CD4-positive, alpha-beta T cell treated with Interferon alpha-2 for 1 hour (primary cell): ENCODE results near the gene FAM151B.
A peak's percentile ranks its signal among the peaks of the same experiment; 100 is the strongest.
"Not testable (repeated sequence)": the region's sequence is repeated elsewhere in the genome, so short reads cannot be mapped to it uniquely, and the experiment has no call there.

Experiments
- DNase-seq, 2 donors: peaks; one replicate each; pipeline ENCODE4 v3.0.0-alpha.2; 2020 to 2022

FAM151B gene, protein sequence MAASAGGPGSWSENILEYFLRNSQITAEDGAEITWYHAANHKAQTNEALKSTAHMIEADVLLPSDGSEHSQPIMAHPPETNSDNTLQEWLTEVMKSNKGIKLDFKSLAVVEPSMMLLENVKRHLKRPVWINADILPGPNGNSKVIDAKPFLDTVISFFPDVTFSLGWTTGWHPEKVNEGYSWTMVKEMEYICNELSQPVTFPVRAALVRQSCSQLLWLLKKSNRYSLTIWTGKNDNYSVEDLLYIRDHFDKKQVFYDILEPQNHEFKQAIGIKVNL

DNA sequence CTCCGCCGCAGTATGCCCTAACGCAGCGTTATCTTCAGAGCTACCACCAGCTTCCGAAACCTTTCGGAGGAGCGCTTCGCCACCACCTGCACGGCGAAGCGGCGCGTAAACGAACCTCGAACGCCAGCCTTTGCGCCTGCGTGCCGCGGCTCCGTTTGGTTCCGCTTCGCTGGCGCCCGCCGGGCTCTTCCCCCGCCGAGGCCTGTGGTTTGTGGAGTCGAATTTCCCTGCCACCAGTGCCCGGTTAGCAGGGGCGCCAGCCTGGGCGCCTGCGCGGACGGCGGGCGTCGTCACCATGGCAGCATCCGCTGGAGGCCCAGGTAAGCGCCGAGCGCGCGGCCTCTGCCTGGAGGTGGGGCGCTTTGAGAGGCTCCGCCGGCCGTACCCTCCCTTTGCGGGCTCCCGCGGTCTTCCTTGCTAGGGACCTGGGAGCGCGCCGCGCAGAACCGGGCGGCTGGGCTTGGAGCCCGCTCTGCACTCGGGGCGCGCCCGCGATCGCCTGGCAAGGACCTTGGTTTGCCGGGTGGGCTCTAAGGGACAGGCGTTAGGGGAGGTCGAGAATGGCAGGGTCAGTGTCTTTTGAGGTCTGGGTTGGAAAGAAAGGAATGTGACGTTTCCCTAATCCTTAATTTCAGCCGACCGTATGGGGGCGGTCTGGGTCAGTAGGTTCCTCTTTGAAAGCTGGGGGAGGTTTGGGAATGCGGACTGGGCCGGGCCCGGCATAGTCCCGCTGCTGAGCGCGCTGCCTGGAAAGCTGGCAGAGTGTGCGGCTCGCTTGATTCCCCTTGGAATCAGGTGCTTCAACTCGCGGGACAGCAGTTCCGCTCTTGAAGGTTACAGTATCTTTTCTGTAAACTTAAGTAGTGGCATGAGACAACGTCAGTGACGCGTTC, at the start of gene FAM151B:
Gene FAM151B (plus strand): TSS at position 272 of the 893 bp plus-strand sequence. CDS start 24 bp downstream, at position 296.
- peak; percentile 77 to 82 for DNase-seq

DNA sequence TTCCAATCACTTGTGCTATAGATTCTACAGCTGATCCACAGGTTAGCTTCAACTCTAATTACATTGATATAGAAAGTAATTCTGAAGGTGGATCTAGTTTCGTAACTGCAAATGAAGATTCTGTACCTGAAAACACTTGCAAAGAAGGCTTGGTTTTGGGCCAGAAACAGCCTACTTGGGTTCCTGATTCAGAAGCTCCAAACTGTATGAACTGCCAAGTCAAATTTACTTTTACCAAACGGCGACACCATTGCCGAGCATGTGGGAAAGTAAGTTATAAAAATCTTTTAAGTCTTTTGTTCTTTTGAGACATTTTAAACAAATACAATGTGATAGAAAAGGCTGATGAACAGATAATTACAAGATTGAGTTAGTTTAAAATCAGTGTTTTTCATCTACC, 49.2 kb upstream of the FAM151B start:
- no peak for DNase-seq

DNA sequence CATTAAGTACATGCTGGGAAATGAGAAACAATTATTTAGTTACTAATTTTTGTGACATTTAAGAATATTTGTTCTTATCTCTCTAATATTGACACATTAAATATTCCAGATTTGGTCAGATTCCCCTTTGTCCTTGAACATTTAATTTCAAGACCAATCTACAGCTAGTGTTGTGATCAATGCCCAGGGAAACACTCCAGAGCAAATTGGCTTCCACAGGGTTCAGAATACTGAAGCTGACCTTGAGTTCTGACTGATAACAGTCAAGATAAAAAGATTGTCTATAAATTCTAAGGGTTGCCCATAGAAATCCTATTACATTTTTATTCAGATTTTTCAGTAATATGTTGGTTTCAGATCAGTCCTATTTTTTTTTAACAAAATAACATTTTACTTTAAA, 48.7 kb upstream of the FAM151B start:
- DNase-seq, result no peak

DNA sequence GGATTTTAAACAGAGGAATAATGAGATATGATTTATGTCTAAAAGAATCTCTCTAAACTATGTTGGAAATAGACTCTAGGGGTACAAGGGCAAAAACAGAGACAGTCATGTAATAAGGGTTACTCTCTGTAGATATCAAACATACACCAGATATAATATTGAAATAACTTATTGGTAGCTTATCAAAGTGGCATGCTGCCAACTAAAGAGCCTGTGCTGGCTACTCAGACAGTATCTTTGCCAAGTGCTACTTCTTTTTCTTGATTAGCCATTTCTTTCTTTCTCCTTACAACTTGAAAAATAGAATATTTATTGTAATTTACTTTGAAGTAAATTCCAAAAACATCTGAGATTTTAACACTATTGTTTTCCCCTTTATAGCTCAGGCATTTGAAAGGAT, 45.2 kb upstream of the FAM151B start:
- no peak for DNase-seq

DNA sequence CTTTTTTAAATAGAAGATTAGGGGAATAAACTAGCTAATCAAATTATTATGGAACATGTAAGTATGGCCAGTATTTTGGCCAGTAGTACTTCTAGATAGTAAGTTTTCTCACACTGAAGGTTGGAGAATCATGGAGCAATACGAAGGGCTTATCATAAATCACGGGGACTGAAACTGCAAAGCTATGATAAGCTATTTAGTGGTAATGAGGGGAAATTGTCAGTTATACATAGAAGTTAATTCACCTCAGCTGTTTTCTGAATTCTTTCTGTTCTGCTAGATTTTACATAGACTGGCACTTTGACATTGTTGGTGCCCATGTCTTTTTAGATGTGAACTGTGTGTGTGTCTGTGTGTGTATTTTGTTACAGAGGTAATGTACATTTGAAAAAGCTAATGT, 34.5 kb upstream of the FAM151B start:
- DNase-seq, result no peak

DNA sequence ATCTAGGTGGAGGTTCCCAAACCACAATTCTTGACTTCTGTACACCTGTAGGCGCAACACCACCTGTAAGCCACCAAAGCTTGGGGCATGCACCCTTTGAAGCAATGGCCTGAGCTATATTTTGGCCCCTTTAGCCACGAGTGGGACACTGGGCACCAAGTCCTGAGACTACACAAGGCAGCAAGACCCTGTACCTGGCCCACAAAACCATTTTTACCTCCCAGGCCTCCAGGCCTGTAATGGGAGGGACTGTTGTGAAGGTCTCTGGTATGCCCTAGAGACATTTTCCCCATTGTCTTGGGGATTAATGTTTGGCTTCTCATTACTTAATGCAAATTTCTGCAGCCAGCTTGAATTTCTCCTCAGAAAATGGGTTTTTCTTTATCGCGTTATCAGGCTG, 24.6 kb upstream of the FAM151B start:
- no peak for DNase-seq

DNA sequence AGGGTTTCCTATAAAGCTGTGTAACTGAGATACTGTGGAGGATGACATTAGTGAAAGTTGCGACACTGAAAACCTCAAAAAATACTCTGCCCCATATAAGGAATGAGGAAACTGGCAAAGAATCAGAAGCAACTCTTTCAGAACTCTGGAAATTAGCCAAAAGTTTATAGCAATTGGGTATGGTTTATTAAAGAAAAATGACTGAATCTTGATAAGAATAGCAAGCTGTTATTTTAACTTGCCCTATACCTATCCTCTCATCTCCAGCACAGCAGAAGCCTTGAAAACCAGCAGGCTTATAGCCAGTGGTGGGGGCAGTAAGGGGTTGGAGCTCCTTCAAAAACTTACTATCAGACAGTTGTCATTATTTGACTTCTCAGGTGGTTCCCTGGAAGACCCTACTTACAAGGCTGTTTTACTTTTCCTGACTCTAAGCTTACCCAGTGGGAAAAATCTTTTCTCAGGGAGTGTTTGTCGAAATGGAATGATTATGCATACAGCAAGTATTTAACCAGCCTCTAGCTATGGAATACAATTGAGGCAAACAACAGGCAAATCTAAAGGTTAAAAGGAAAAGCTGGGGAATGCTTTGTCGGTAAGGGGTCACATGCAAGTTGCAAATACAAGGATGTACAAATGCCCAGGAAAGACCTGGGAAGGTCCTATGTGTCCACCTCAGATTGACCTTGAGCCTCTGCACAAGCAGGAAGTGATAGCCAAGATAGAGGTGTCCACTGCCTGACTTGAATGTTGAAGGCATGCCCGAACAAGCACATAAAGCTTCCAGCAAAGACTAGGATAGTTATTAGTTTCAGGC, 21.0 kb upstream of the FAM151B start:
- no peak for DNase-seq

DNA sequence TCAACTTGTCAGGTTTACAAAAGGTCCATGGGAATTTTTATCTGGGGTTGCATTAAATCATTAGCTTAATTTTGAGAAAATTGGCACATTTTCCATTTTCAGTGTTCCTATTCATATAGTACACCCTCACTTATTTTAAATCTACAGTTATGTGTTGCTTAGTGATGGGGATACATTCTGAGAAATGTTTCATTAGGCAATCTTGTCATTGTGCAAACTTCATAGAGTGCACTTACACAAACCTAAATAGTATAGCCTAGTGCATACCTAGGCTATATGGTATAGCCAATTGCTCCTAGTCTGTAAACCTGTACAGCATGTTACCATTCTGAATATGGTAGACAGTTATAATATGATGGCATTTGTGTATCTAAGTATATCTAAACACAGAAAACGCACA, 19.8 kb upstream of the FAM151B start:
- DNase-seq, result no peak

DNA sequence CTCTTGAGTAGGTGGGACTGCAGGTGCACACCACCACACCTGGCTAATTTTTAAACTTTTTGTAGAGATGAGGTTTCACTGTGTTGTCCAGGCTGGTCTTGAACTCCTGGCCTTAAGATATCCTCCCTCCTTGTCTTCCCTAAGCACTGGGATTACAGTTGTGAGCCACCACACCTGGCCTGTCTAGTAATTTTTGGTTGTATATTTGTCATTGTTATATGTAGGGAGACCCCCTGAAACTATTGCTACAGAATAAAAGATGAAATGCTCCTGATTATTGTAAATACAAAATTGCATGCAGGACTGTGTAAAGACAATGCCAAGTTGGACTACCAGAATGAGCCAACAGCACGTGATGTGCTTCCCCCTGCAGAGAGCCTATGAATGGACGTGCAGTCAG, 17.3 kb upstream of the FAM151B start:
- not testable (repeated sequence) for DNase-seq

DNA sequence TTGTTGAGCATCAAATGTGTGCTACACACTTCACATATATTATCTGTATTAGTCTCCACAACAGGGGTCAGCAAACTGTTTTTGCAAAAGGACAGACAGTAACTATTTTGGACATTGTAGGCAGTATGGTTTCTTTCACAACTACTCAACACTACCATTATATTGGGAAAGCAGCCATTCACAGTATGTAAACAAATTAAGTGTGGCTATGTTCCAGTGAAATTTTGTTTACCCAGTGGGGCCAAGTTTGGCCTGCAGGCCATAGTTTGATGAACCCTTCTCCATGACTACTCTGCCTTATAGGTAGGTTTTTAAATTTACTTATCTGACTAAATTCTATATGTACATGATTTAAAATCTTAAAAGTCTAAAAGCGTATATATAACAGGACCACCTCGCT, 13.0 kb upstream of the FAM151B start:
- no peak for DNase-seq

DNA sequence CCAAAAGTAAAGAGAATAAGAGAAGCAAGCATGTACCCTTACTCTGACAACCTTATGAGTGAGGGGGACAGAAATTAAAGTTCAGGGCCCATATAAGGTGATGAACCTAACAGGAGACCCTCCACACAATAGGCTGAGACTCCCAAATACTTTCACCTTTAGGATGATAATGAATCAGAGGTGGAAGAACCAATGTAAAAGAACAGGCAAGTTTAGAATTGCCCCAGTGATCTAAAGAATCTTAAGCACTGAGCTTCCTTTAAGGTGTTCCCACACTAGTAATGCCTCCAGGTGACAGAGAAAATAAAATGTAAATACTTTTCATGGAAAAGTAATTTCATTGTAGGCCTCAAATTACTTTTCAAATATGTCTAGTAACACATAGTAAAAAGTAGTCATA, 8.2 kb upstream of the FAM151B start:
- no peak for DNase-seq

DNA sequence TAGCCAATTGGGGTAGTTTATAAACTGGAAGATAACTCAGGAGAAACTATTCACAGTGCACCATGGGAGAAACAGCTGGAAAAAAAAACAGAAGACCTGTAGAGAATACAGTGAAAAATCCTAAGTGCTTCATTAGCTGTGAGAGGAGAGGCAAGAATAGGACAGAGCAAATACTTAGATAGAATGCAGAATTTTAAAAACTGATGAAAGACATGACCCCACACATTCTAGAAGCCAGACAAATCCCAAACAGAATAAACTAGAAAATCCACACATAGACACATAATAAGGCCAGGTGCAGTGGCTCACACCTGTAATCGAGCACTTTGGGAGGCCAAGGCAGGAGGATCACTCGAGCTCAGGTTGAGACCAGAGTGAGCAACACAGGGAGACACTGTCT, 7.5 kb upstream of the FAM151B start:
- no peak for DNase-seq

DNA sequence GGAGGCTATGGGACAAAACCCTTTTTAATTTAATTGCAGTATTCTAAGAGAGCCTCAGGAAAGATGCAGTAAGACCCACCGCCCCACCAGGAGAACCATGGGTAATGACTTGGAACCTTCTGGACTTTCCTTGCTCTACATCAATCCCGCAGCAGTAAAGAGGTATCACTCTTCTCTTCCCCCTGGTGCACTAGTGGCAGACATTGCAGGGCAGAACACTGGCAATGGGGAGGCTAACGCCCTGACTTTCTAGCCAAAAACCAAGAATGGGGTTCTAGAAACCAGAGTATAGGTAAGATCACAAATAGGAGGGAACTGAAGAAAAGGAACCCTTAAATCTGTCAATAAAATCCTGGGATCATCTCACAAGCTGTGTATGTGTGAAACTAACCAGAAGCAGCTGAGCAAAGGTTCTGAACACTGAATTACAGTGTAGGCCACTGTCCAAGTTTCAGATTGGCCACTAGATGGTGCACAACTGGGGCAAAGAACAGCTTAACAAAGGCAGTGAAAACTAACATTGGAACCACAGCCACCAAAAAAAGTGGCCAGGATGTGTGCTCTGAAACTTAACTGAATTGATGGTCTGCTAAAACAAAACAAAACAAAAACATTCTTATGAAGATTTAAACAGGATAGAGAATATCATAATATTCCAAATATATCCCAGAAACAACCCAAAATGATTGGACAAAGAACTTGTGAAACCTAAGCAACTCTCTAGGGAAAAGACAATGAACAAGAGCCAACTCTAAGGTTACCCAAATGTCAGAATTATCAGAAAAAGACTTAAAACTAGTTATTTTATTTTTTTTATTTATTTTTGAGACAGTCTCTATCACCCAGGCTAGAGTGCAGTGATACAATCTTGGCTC, 6.6 kb upstream of the FAM151B start:
- DNase-seq, result peak; percentile 14 to 49

DNA sequence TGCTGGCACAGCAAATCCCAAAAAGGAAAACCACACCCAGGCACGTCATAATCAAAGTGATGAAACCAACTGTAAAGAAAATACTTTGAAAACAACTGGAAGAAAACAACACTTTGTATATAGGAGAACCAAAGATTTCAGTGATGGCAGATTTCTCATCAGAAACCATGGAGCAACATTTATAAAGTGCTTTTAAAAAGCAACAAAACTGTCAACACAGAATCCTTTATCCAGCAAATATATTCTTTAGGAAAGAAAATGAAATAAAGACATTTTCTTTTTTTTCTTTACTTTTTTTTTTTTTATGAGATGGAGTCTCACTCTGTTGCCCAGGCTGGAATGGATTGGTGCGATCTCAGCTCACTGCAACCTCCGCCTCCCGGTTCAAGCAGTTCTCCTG, 5.3 kb upstream of the FAM151B start:
- DNase-seq, result no peak

DNA sequence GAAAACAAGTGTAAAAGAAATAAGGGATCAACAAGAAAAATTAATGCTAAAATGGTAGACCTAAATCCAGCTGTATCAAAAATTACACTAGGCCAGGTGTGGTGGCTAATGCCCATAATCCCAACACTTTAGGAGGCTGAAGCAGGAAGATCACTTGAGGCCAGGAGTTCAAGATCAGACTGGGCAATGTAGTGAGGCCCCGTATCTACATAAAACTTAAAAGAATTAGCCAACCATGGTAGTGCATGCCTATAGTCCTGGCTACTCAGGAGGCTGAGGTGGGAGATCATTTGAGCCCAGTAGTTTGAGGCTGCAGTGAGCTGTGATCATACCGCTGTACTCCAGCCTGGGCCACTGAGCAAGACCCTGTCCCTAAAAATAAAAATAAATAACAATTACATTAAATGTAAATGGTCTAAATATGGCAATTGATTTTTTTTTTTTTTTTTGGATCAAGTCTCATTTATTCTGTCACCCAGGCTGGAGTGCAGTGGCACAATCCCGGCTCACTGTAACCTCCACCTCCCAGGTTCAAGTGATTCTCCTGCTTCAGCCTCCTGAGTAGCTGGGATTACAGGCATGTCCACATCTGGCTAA, 4.2 kb upstream of the FAM151B start:
- no peak for DNase-seq

DNA sequence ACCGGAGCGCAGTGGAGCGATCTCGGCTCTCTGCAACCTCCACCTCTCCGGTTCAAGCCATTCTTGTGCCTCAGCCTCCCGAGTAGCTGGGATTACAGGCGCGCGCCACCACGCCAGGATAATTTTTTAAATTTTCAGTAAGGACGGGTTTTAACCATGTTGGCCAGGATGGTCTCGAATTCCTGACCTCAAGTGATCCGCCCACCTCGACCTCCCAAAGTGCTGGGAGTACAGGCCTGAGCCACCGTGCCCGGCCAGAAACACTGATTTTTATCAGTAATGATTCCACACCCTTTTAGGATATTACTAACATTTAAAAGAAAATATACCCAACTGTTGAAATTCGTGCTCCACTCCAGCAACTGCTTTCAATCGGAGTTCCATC, 464 bp upstream of the FAM151B start:
- no peak for DNase-seq

DNA sequence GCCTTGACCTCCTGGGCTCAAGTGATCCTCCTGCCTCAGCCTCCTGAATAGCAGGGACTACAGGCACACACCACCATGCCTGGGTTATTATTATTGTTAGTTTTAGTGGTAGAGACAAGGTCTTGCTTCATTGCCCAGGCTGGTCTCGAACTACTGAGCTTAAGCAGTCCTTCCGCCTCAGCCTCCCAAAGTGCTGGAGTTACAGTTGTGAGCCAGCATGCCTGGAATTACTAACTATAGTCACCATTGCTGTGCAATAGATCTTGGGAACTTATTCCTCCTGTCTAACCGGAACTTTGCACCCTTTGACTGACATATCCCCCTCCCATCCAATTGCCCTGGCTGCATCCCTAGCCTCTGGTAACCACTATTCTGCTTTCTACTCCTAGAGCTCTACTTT, 3.4 kb downstream of the FAM151B start:
- DNase-seq, result no peak

DNA sequence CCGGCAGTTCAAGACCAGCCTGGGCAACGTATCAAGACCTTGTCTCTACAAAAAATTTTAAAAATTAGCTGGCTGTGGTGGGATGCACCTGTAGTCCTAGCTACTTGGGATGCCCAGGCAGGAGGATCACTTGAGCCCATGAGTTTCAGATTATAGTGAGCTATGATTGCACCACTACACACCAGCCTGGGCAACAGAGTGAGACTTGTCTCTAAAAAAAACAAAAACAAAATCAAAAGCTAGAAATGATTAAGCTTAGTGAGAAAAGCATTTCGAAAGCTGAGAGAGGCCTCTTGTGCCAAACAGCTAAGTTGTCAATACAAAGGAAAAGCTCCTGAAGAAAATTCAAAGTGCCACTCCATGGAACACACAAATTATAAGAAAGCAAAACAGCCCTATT, 4.8 kb downstream of the FAM151B start:
- DNase-seq, result no peak

DNA sequence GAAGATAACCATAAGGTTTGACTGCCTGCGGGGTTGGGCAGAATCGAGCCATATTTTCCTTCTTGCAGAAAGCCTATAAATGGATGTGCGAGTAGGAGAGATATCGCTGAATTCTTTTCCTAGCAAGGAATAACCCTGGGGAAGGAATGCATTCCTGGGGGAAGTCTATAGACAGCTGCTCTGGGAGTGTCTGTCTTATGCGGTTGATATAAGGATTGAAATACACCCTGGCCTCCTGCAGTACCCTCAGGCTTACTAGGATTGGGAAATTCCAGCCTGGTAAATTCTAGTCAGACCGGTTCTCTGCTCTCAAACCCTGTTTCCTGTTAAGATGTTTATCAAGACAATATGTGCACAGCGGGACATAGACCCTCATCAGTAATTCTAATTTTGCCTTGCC, 5.5 kb downstream of the FAM151B start:
- not testable (repeated sequence) for DNase-seq

DNA sequence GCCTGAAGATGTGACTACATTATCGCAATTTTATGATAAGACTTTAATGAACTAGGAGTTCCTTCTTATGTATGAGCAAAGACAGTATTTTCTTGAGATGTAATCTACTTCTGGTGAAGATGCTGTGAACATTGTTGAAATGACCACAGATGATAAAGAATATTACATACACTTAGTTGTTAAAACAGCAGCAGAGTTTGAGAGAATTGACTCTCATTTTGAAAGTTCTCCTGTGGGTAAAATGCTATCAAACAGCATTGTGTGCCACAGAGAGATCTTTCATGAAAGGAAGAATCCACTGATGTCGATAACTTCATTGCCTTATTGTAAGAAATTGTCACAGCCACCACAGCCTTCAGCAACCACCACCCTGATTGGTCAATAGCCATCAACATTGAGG, 8.0 kb downstream of the FAM151B start:
- no peak for DNase-seq

DNA sequence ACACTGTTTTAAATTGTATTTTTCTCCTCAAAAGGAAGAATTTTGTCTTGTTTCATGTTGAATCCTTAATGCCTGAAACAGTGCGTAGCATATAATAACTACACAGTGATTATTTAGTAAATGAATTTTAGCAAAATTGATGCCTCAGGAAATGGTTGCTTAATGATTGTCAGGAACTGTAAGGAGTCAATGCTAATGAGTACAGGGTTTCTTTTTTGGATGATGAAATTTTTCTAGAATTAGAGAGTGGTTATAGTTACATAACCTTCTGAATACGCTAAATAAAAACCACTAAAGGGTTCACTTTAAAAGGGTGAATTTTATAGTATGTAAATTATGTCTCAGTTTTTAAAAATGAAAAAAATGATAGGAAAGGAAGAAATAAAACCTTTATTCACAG, 14.9 kb downstream of the FAM151B start:
- DNase-seq, result no peak

DNA sequence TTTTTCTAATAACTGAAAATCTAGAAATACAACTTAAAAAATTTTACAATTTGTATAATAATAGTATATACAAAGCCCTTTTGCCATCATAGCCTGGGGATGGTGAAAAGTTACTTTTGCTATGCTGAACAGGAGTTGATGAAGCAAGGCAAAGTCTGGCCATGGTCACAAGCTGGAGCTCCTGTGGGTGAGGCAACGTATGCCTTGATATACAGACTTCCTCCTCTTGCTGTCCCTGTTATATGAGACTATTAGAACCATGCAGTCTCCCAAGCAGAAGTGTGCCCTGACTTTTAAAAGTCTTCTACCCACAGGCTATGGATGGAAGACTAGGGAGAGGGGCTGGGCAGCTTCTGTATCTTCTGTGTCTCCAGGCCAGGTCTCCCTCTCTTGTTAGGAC, 15.7 kb downstream of the FAM151B start:
- peak in 1 of 2 donors; percentile 10 for DNase-seq
